GM21526 (cell line): ENCODE results near the gene OGDH.

Experiments used
- ATAC-seq: cut with Tn5 transposase; IDR thresholded peaks from one replicate; pipeline ENCODE4 v1.9.1; 2021; ENCODE audit warnings: moderate library complexity; ENCODE audit not compliant: unreplicated experiment, low FRiP score

Gene OGDH

GRCh38 chr7:44664780-44665461, 58.5 kb downstream of the OGDH start:
- no peak for ATAC-seq

GRCh38 chr7:44665531-44666213, 59.2 kb downstream of the OGDH start:
- no peak for ATAC-seq

- no peak for ATAC-seq
Observed at GRCh38 chr7:44666566-44666965, 60.1 kb downstream of the OGDH start.

GRCh38 chr7:44667190-44667589, 60.8 kb downstream of the OGDH start:
- no peak for ATAC-seq

GRCh38 chr7:44671069-44671468, 64.6 kb downstream of the OGDH start:
- no peak for ATAC-seq

- no peak for ATAC-seq
Observed at GRCh38 chr7:44673324-44673723, 66.9 kb downstream of the OGDH start.

- no peak for ATAC-seq
Observed at GRCh38 chr7:44673771-44674170, 67.3 kb downstream of the OGDH start.

GRCh38 chr7:44674381-44674780, 68.0 kb downstream of the OGDH start:
- no peak for ATAC-seq

- ATAC-seq, result no peak
Observed at GRCh38 chr7:44676776-44677175, 70.3 kb downstream of the OGDH start.

GRCh38 chr7:44678101-44678470, 71.7 kb downstream of the OGDH start:
- ATAC-seq, result no peak

- no peak for ATAC-seq
Observed at GRCh38 chr7:44678471-44679179, 72.2 kb downstream of the OGDH start.

- ATAC-seq, result no peak
Observed at GRCh38 chr7:44681645-44682044, 75.2 kb downstream of the OGDH start.

GRCh38 chr7:44685723-44686122, 79.3 kb downstream of the OGDH start:
- no peak for ATAC-seq

GRCh38 chr7:44689427-44689826, 83.0 kb downstream of the OGDH start:
- ATAC-seq, result no peak

- ATAC-seq, result no peak
Observed at GRCh38 chr7:44693641-44694313, 87.3 kb downstream of the OGDH start.

- ATAC-seq, result no peak
Observed at GRCh38 chr7:44694326-44694725, 87.9 kb downstream of the OGDH start.

- ATAC-seq, result no peak
Observed at GRCh38 chr7:44694766-44695165, 88.3 kb downstream of the OGDH start.

GRCh38 chr7:44695756-44696155, 89.3 kb downstream of the OGDH start:
- ATAC-seq, result no peak

GRCh38 chr7:44696728-44697127, 90.3 kb downstream of the OGDH start:
- no peak for ATAC-seq

GRCh38 chr7:44697136-44698045, 91.0 kb downstream of the OGDH start:
- ATAC-seq, result no peak
